Frontal cortex (tissue), 4 donors: ENCODE data around the gene CREB3. TPM values are rescaled to one million over a fixed set of nuclear protein-coding genes. Genes with fewer than 3 reads are reported as not detected.

Experiments used
- DNase-seq, 2 donors: peaks; one replicate each; pipeline ENCODE4 v3.0.0; 2012; ENCODE audit warnings: low spot score in 2 of 2
- FAIRE-seq: peaks from 2 replicates; lab custom pipeline; 2012; peaks lifted over from hg19 to GRCh38; lab: Jason Lieb, UNC
- total RNA-seq: library from RNA; depleted of rRNA; stranded (reverse); fragments of >200 nt; gene quantifications from one replicate; pipeline ENCODE4 v1.2.3, GENCODE V29; 2014
- donor health status: control.
- donor health status: control.
- donor health status: control.

CREB3 gene
- total RNA-seq, 1 donor from 2014 or later: 30.6 TPM

- DNase-seq (no peak), FAIRE-seq (no peak)
Observed at GRCh38 chr9:35700031-35700430, 32.4 kb upstream of the CREB3 start.

GRCh38 chr9:35700942-35701341, 31.5 kb upstream of the CREB3 start:
- no peak for DNase-seq
- FAIRE-seq: no peak

- DNase-seq (no peak), FAIRE-seq (no peak)
Observed at GRCh38 chr9:35702696-35703095, 29.8 kb upstream of the CREB3 start.

- DNase-seq: no peak
- no peak for FAIRE-seq
Observed at GRCh38 chr9:35703906-35704672, 28.4 kb upstream of the CREB3 start.

- FAIRE-seq (no peak), DNase-seq (no peak)
Observed at GRCh38 chr9:35705372-35705771, 27.1 kb upstream of the CREB3 start.

GRCh38 chr9:35705836-35706430, 26.5 kb upstream of the CREB3 start:
- DNase-seq (no peak), FAIRE-seq (no peak)

- no peak for DNase-seq
- no peak for FAIRE-seq
Observed at GRCh38 chr9:35706951-35707350, 25.5 kb upstream of the CREB3 start.

GRCh38 chr9:35708146-35708545, 24.3 kb upstream of the CREB3 start:
- DNase-seq (no peak), FAIRE-seq (no peak)

GRCh38 chr9:35710818-35711500, 21.5 kb upstream of the CREB3 start:
- FAIRE-seq (no peak), DNase-seq (no peak)

GRCh38 chr9:35711501-35712428, 20.7 kb upstream of the CREB3 start:
- FAIRE-seq: no peak
- DNase-seq: no peak

GRCh38 chr9:35712762-35713400, 19.6 kb upstream of the CREB3 start:
- no peak for DNase-seq
- no peak for FAIRE-seq

GRCh38 chr9:35713578-35713977, 18.9 kb upstream of the CREB3 start:
- FAIRE-seq (no peak), DNase-seq (no peak)

- no peak for FAIRE-seq
- no peak for DNase-seq
Observed at GRCh38 chr9:35714123-35714522, 18.3 kb upstream of the CREB3 start.

GRCh38 chr9:35714579-35715252, 17.8 kb upstream of the CREB3 start:
- DNase-seq: no peak
- no peak for FAIRE-seq

GRCh38 chr9:35716230-35716629, 16.2 kb upstream of the CREB3 start:
- DNase-seq (no peak), FAIRE-seq (no peak)

GRCh38 chr9:35717132-35717870, 15.2 kb upstream of the CREB3 start:
- DNase-seq (no peak), FAIRE-seq (no peak)

- DNase-seq: no peak
- no peak for FAIRE-seq
Observed at GRCh38 chr9:35718721-35719511, 13.6 kb upstream of the CREB3 start.

- FAIRE-seq: no peak
Observed at GRCh38 chr9:35719546-35719945, 12.9 kb upstream of the CREB3 start.

More at GRCh38 chr9:35719546-35719945, 12.9 kb upstream of the CREB3 start:
- DNase-seq: no peak
